GM18867 (cell line): ENCODE results near the gene EFEMP2.

Experiments used
- ATAC-seq: cut with Tn5 transposase; IDR thresholded peaks from one replicate; pipeline ENCODE4 v1.9.1; 2021; ENCODE audit warnings: mild to moderate bottlenecking, moderate library complexity; ENCODE audit not compliant: unreplicated experiment

The EFEMP2 gene

DNA sequence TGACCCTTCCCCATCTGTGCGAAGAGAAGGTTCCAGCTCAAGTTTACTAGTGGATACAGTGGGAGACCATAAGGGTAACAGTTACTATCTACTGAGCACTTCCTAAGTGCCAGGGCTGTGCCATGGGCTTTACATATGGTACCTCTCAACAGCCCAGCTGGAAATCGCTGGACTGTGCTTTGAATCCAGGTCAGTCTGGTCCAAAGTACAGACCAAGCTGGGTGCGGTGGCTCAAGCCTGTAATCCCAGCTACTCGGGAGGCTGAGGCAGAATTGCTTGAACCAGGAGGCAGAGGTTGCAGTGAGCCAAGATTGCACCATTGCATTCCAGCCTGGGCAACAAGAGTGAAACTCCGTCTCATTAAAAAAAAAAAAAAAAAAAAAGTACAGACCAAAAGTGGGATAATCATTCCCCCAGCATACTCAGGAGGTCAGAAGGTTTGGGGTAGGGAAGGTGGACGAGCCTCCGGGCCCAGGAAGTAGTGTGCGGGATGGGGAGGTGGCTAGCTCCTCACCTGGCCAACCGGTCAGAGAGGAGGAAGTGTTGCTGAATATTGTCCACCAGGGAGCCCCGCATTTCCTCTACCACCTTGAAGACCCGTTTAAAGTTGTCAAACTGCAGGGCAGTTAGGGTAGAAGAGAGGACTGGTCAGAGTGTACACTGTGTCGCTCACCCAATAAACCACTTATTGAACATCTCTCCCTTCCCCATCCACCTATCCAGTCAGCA is 13.4 kb upstream of the EFEMP2 start:
- no peak for ATAC-seq

DNA sequence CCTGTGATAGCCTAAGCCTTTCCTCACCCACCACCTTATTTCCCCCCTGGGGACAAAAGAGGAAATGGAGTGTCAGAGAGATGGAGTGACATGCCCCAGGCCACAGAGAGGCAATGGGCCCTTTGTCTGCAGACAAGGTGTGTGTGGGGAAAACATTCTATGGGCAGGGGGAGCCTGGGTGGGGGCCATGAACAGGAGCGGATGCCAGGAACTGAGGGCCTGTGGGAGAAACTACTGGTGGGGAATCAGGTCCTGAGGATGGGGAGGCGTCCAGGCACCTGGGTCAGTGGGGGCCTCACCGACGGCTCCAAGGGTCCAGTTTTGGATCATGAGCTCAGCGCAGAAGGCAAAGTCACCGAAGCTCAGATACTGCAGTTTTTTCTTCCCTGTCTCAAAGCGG is 12.6 kb upstream of the EFEMP2 start:
- ATAC-seq, result no peak

DNA sequence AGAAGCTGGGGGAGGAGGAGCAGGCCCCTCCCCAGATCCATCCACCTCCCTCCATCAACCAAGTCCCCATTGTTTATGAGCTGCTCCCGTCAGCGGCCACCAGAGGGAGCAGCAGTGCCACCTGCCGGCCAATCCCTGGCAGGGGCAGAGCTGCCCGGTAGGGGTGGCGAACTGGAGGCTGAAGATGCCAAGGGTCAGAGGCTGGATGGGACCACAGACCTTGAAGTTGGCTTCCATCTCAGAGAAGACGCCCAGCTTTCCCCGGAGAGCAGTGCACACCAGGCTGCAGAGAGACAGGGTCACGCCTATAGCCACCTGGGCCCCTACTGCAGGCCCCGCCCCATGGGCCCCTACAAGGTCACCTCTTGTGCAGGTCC is 12.1 kb upstream of the EFEMP2 start:
- peak; percentile 33 for ATAC-seq

DNA sequence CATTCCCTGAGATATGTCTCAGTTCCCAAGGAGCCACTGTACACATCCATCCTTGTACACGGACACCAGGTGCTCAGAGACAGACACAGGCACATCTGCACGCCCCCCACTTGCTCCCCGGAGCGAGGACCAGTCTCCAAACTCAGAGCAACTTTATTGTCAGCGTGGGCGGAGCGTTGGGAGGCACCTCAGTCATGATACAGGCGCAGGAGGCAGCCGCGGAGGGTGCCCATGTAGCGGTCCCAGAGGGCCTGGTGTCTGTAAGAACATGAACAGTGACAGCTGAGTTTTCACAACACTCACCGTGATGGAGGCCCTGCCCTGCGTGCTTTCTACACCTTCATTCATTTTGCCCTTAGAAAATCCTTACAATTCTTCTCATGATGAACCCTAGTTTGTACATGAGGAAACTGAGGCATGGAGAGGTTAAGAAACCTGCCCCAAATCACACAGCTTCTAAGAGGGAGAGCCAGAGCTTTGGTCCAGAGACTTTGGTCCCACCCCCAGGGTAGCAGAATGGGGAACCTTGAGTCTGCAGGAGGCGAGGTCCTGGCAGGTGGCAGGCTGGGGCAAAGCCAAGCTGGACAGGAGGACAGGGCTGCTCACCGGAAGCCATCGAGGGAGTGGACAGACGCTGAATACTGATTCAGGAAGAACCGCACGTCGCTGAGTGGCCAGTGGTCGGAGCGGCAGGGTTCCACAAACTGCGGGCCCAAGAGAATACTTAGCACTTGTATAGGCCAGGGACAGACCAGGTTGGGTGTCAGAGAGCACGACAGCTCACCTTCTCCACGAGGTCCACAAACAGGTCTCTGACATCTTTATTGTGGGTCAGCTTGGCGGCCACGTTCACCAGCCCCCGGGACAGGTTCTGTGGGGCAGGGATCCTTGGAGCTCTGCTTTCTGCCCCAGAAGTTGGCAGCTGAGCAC is 11.5 kb upstream of the EFEMP2 start:
- no peak for ATAC-seq

DNA sequence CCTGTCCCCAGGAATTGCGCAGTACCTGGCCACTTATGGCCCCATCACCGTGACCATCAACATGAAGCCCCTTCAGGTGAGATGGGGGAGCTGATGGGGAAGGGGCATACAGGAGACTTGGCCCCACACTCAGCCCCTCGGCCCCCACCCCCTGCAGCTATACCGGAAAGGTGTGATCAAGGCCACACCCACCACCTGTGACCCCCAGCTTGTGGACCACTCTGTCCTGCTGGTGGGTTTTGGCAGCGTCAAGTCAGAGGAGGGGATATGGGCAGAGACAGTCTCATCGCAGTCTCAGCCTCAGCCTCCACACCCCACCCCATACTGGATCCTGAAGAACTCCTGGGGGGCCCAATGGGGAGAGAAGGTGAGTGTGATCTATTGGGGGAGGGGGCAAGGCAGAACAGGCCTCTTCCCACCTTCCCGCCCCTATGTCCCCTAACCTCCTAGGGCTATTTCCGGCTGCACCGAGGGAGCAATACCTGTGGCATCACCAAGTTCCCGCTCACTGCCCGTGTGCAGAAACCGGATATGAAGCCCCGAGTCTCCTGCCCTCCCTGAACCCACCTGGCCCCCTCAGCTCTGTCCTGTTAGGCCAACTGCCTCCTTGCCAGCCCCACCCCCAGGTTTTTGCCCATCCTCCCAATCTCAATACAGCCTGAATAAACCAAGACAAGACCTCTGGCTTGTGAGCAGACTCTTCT is 10.6 kb upstream of the EFEMP2 start:
- ATAC-seq, result no peak

DNA sequence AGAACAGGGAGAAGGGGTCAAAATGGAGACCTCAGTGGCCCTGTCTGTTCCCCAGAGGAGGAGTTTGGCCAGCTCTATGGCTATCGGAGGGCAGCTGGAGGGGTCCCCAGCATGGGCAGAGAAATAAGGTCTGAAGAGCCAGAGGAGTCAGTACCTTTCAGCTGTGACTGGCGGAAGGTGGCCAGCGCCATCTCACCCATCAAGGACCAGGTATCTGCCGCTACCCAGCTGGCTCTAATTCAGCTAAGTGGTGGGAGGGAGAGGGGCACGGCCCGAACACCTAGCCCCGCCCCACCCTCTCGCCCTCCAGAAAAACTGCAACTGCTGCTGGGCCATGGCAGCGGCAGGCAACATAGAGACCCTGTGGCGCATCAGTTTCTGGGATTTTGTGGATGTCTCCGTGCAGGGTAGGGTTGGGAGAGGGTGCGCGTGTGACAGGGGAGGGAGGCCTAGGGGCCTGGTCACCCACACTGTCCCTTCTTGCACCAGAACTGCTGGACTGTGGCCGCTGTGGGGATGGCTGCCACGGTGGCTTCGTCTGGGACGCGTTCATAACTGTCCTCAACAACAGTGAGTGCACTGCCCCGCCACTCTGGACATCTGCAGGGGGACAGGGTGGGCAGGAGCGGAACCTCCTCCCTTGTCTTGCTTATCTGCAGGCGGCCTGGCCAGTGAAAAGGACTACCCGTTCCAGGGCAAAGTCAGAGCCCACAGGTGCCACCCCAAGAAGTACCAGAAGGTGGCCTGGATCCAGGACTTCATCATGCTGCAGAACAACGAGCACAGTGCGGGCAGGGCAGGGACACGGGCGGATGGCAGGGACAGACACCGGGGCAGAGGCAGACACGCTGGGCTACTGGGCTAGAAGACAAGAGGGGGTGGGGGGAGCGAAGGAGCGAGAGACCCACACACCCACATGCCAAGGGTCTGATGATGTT is 9.8 kb upstream of the EFEMP2 start:
- no peak for ATAC-seq

DNA sequence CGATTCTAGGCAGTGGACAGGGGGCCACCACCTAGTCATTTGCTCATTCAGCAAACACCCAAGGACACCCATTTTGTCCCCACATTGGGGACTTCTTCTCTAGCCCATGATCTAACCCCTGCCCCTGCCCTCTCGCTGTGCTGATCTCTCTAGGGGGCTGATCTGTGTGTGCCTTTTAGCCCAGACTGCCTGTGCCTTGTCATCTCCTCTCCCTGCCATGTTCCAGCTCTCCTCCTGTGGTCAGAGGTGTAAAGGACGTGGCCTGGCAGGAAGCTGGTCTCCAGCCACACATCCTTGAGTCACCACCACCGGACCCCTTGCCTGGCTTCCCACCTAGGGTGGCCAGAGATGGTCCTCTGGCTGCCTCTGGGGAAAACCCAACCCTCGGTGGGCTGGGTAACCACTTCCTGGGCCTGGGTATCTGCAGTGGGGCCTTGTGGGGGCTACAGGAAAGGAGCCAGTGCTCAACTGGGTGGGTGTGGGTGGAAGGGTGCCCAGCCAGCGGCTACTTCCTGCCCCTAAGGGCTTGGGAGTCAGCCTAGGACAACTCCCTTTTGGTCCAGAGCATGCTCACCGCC is 8.3 kb upstream of the EFEMP2 start:
- ATAC-seq, result no peak

DNA sequence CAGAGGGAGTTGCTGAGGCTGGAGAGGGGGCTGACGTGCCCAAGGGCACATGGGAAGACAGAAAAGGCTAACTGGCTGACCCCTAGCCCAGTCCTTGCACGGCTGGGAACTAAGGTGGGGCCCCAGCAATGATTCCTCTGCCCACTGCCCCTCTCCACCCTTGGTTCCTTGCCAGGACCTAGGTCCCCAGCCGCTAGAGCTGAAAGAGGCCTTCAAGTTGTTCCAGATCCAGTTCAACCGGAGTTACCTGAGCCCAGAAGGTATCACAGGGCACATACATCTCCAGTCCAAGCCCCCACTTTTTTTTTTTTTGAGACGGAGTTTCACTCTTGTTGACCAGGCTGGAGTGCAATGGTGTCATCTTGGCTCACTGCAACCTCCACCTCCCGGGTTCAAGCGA is 7.4 kb upstream of the EFEMP2 start:
- no peak for ATAC-seq

DNA sequence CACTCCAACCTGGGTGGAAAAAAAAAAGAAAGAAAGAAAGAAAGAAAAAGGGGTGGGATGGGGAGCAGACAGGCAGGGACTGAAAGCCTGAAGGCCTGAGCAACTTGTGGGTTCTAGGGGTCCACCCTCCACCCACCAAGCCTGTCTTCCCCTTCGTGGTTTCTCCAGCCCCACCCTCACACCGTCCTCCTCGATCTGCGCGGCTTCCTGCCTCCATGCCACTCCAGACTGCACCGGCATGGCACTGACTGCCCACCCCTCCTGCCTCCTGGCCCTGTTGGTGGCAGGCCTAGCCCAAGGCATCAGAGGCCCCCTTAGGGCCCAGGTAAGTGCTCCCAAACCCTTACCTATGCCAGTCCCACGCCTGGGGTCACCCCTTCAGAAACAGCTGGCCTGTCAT is 7.0 kb upstream of the EFEMP2 start, which contains the start of gene CTSW:
Gene CTSW, plus strand, starts transcription at position 221 of the 400 bp plus-strand sequence. Its CDS starts 18 bp downstream, at position 239.
- ATAC-seq, result no peak

DNA sequence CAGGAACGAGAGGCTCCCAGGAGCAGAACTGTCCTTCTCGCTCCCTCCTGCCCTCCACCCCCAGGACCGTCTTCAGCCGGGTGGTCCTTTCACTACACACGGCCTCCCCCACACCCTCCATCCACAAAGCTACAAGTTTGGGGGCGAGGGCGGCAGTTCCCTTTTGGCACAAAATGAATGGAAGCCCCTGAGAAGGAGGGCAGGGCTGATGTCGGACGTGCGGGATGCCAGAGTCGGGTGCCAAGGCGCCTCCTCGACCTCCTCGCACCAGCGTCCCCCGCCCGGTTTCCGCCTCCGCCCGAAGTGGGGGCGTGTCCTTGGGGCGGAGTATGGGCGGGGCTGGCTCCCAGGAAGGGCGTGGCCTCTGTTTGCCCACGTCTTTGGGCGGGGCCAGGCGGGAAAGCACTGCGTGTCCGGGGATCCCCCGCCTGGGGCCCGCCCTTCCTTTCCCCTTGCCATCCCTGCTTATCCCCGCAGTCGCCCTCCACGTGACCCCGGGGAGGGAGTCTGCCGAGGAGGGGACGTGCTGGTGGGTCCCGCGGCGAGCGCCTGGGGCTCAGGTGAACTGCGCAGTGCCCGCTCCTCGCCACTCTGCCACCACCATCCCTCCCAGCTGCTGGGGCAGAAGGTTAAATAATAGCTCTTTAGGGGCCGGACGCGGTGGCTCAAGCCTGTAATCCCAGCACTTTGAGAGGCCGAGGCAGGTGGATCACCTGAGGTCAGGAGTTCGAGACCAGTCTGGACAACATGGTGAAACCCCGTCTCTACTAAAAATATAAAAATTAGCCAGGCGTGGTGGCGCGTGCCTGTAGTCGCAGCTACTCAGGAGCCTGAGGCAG is 937 bp upstream of the EFEMP2 start:
- ATAC-seq, result peak; percentile 82

DNA sequence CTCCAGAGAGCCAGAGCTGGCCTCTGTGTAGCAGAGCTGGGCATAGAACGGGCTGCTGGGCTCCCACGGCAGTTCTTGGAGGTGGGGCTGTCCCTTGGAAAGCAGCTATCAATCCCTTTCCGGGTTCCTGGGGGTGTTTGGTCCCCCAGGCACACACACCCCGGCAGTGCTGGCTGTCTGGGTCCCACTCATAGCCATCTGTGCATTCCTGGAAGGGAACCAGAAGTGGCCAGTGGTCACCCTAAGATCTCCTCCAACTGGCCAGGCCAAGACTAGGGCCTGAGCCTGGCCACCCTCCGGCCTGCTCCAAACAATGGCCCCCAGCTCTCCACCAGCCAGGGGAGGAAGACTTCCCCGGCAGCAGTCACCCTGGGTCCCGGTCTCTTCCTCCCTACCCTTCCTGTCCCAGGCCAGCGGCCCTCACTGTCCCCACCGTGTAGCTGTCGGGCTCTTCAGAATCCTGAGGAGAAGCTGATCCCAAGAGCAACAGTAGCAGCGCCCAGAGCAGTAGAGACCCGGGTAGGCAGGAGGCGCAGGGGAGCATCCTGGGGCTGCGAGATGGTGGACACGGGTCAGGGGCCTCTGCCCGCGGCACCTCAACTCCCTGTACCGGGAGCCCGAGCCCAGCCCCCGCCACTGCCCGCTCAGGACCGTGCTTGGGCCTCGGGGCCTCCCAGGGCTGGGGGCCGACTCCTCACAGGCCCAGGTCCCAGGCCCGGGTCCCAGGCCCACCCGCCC is 620 bp downstream of the EFEMP2 start:
- no peak for ATAC-seq

DNA sequence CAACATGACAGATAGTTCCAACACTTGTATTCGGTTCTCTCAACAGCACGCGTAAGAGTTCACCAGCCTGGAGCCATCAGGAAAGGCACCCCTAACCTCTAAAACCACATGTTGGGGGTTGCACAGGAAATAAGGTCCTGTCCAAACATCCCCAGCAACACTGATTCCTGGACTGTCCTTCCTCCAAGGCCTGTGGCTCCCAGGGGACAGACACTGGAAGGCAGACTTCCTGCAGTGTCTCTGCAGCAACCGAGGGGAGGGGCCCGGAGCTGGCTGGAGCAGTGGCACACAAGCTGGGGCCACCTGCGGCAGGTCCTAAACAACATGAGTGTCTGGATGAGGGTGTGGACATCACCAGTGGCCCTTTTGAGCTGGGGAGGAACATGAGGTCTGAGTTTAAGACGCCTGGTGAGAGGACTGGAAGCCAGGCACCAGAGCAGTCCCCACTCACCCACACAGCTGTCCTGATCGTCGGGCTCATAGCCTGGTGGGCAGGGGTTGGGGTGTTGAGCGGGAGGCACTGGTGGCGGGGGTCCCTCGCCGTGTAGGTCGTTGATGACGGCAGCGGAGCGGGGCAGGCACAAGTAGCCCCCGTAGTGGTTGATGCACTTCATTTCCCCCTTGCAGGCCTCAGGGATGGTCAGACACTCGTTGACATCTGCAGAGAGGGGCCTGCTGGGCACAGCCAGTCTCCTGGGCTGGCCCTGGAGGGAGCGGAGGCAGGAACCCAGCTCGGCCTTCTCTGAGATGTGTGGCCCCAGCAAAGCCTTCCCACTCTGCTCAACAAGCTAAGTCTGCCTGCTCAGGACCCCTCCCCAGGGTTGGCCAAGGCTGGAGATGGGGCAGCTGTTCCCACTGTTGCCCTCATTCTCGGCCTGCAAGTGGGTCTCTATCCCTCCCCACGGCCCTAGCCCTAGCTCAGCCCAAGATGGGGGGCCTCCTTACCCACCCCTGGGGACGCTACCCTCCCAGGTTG is 1.6 kb downstream of the EFEMP2 start:
- ATAC-seq, result no peak

DNA sequence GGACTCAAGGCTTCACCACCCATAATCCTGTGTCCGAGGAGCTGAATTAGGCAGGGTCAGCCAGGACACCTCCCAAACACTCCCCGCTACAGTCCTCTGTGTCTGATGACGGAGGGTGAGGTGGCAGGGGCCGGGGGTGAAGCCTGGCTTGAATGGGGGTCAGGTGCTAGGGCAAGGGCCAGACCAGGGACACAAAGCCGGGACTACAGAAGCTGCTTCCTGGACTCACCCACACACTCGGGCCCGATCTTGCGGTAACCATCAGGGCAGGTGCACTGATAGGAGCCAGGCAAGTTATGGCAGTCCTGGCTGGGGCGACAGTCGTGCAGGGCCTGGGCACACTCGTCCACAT is 2.3 kb downstream of the EFEMP2 start:
- no peak for ATAC-seq

DNA sequence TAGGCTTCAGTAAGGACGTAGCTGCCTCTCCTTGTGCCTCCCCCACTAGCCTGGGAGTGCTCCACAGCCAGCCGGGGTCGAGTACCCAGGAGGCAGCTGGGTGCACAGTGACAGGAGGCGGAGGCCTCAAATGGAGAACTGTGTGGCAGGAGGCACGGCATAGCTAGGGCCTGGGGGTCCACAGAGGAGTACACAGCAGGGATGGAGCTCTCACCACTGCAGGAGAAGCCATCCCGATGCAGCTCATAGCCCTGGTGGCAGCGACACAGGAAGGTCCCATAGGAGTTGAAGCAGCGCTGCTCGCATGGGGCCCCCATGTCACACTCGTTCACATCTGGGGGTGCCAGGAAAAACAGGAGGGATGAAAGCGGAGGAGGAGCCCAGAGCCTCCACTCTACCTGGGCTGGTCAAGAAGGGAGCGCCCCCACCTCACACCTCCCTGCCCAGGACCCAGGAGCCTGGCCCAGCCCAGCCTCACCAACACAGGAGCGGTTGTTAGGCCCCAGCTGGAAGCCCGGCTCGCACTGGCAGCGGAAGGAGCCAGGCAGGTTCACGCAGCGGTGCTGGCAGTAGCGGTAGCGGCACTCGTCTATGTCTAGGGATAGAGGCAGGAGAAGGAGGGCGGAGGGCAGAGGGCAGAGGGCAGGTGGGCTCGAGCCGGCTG is 2.8 kb downstream of the EFEMP2 start:
- no peak for ATAC-seq

DNA sequence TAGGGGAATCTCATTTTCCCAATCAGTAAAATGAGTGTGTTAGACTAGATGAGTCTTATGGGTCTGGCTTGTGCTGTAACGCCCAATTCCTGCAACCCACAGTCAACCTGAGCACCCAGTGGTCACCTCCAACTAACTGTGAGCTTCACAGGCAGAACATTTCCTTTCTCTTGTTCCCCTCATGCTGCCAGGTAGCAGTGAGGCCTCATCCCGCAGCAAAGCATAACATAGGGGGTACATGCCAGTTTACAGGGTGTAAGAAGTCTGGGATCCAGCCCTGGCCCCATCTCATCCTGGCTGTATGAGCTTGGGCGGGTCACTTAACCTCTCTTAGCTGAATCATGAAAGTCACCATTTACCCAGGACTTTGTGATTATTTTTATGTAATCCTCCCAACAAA is 3.7 kb downstream of the EFEMP2 start:
- ATAC-seq, result no peak

DNA sequence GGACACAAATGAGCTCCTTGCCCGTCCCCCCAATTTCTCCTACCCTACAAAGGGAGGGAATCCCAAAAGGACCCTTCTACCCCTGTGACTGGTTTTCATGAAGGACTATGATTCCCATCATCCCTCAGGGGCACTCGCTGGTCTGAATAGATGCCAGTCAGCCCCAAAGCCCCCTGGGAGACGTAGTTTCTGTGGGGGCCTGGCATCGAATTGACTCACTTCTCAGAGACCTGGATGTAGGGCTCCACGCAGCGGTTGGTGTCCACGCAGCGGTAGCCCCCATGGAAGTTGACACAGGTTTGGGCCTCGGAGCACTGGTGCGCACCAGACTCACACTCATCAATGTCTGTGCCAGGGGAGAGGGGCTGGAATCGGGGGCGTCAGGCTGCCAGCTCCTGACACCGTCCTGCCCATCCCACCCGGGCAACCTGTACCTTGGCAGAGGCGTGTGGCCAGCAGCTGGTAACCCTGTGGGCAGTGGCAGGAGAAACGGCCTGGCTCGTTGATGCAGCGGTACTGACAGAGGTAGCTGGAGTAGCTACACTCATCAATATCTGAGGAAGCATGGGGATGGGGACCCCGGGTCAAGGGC is 4.4 kb downstream of the EFEMP2 start:
- ATAC-seq, result no peak
